Transverse colon (tissue), 3 donors: ENCODE measurements around the gene LGR6.

Source experiments
- CTCF ChIP-seq, 5 experiments: fragments of 200-600 bp in 3 of 5; fragments of 450-650 bp in 2 of 5; sonication (generic) in 3 of 5; IDR thresholded peaks; 1 replicate in 2 of 5; 2 replicates in 3 of 5; pipeline ENCODE4 v1.5.1; 2016 to 2017; ENCODE audit warnings: antibody characterized with exemption in 5 of 5, inconsistent platforms in 3 of 5, mild to moderate bottlenecking in 2 of 5, moderate library complexity in 1 of 5
- EP300 ChIP-seq: sonication (generic); formaldehyde crosslinking; IDR thresholded peaks from one replicate; pipeline ENCODE4 v1.6.1; 2017; ENCODE audit warnings: antibody characterized with exemption, low read depth

- no peak for TF ChIP-seq CTCF (IDR thresholded peaks at IDR 0.05)
- no peak for TF ChIP-seq EP300
These were observed 34.4 kb downstream of the LGR6 start for GRCh38 chr1:202227997-202228401.
